Subcutaneous adipose tissue (tissue), 4 donors: ENCODE data around the gene FBXO38. TPM values are rescaled to one million over a fixed set of nuclear protein-coding genes. Genes with fewer than 3 reads are reported as not detected.

Experiments
- total RNA-seq, 4 donors: library from RNA; depleted of rRNA; stranded (reverse); fragments of >200 nt; gene quantifications; one replicate each; pipeline ENCODE4 v1.1.0, GENCODE V29; 2016
- TF ChIP-seq, protein P1 (sequence below): fragments of 450-650 bp; IDR thresholded peaks from one replicate; pipeline ENCODE4 v1.5.1; 2016; ENCODE audit warnings: low read depth, mild to moderate bottlenecking, control low read depth, antibody characterized with exemption, moderate library complexity

The FBXO38 gene
- total RNA-seq, 4 donors from 2014 or later, result 56.3 to 94.7 (median 71.7) TPM

DNA sequence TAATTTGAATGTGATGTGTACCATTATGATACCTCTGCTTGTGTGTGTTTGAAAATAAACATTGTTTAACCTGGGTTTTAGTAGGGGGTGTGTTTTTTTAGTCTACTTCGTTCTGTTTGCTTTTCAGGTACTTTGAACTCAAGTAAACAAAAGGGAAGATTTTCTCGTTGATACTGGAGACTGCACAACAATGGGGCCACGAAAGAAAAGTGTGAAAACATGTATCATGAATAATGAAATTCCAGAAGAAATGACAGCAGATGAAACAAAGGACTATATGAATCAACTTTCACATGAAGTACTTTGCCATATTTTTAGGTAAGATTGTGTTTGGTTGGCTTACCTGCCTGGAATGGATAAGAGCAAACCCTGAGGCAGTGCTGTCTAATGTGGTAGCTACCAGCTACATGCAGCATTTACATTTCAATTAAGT lies 10.8 kb downstream of the FBXO38 start:
- TF ChIP-seq, protein P1, sequence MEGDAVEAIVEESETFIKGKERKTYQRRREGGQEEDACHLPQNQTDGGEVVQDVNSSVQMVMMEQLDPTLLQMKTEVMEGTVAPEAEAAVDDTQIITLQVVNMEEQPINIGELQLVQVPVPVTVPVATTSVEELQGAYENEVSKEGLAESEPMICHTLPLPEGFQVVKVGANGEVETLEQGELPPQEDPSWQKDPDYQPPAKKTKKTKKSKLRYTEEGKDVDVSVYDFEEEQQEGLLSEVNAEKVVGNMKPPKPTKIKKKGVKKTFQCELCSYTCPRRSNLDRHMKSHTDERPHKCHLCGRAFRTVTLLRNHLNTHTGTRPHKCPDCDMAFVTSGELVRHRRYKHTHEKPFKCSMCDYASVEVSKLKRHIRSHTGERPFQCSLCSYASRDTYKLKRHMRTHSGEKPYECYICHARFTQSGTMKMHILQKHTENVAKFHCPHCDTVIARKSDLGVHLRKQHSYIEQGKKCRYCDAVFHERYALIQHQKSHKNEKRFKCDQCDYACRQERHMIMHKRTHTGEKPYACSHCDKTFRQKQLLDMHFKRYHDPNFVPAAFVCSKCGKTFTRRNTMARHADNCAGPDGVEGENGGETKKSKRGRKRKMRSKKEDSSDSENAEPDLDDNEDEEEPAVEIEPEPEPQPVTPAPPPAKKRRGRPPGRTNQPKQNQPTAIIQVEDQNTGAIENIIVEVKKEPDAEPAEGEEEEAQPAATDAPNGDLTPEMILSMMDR, result no peak

DNA sequence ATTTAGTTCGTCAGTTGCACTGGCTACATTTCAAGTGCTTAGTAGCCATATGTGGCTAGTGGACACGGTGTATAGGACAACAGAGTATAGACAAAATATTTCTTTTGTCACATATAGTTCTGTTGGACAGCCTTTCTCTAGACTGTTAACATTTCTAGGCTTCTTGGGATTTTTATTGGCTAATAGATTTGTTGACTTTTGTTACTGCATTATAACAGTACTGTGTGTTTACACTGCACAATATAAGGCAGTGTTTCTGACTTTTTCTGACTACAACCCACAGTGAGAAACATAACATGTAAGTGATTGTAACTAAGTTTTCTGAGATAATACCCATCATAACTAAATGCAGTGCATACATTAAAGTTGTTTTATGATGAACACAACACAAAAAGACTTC lies 11.3 kb downstream of the FBXO38 start:
- TF ChIP-seq, protein P1, result no peak

DNA sequence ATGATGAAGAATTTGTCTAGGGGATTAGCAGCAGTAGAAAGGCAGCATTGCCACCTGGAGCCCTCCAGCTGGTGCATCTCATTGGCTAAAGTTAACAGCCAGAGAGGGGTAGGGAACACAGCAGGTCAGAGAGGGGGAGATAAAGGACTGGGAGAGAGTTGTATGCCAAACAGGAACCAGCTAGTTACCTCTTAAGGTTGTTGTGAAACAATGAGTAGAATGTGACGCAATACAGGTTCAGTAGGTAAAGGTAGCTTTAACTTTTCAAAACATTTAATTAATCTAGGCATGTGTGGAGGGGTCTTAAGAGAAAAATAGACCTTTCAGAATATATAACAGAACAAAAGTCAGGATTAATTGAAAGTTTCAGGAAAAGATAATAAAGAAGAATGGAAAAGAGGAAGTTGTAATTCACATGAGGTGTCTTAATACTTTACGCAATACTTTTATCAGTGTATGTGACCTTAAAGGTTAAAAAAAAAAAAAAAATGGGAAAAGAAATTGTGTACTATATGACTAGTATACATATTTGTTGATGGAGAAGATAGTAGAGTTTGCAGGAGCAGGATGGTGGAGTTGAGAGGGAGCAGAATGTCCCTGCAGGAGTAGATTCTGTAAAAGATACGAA lies 14.3 kb downstream of the FBXO38 start:
- TF ChIP-seq, protein P1, result no peak

DNA sequence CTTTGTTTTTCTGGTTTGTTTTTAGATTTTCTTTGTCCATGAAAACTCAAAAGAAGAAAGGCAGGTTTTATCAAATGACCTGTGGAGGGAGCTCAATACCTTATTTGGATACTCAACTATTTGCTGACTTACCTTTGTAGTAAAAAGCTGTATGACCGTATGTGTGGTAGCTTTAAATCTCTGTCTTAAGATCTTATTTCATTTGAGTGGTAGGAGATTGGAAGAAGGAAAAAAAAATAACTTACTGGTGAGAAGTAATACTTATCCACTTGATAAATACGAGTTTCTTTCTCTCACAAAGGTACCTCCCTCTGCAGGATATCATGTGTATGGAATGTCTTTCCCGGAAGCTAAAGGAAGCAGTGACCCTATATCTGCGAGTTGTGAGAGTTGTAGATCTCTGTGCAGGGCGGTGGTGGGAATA lies 15.0 kb downstream of the FBXO38 start:
- TF ChIP-seq, protein P1, result no peak

DNA sequence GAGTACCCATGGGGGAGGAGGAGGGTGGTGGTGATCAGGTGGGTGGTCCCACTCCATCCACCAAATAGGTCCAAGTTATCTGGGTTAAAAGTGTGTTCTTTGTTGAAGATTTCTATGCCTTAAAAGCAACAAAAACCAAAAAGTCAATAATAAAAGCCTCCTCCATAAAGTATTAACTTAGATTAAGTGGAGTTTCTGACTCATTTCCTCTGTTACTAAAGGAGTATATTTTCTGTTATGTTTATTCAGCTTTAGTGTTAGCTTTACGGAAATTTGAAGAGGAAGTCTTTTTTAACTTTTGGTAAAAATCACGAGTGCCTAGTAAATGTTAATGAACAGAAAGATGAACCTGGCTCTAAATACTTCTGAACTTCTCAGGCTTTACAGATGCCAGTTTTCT lies 17.8 kb downstream of the FBXO38 start:
- TF ChIP-seq, protein P1, result no peak

DNA sequence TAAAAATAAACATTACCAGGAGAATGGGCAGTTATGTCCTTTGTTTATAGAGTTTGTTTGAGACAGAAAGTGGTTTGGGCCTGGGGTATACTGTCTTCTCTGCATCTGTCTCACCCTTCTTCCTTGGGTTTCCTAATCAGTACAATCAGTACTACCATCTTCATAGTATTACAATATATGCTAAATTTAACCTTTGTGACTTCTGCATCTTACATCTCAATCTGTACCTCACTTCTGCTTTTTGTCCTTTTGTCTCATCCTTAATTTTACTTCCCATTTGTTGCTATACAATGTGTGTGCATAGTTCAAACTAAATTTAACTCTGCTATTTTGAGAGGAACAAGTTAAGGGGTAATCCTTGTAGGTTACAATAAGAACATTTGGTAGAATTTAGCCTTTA lies 19.6 kb downstream of the FBXO38 start:
- TF ChIP-seq, protein P1, result no peak

DNA sequence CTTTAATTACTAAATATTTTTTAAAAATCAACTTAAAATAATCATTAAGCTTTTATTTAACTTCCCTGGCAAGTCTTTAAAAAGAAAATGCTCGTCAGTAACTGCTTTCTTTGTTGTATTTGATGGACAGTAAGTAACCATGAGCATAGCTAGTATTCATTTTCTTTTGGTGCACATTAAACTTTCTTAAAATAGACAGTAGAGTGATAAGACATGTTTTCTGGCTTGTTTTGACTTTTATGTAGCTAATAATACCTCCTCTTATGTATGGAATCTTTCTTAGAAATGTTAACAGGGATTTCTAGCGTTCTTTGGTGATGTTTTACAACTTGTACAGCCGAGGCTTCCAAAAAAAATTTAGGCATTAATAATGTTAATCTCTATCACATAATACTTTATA lies 22.6 kb downstream of the FBXO38 start:
- TF ChIP-seq, protein P1, result no peak
